SH-SY5Y (cell line): ENCODE measurements around the gene PDGFB.

Experiments
- GATA2 ChIP-seq: IDR thresholded peaks from 2 replicates; pipeline ENCODE4 v1.6.1; 2011; ENCODE audit warnings: mild to moderate bottlenecking, low read depth, low read length
- GATA3 ChIP-seq: IDR thresholded peaks from 2 replicates; pipeline ENCODE4 v1.6.1; 2011; ENCODE audit warnings: low read depth, mild to moderate bottlenecking, low read length, moderate library complexity

DNA sequence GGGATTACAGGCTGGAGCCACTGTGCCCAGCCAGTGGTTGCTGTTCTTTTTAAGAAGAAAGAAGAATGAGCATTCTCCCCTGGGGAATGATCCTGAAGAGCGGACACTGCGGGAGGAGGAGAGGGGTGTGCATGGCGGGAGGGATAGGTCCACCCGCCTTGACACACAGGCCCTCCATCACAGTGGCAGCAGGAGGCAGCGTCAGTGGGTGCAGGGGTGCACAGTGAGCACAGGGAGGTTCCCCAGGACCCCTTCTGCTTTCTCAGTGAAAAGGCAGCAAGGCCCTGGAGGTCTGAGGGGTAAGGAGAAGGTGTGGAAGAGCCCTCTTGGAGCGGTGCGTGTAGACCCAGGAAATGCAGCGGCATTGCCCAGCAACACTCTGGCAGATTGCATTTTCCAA, 63.4 kb downstream of the PDGFB start:
- TF ChIP-seq GATA2 (no peak), GATA3 (no peak)
